Ovary (tissue), 9 donors: ENCODE measurements around the gene RHNO1. TPM values are rescaled to one million over a fixed set of nuclear protein-coding genes. Genes with fewer than 3 reads are reported as not detected.
A peak's percentile ranks its signal among the peaks of the same experiment; 100 is the strongest.

Experiments
- DNase-seq, 5 donors: peaks; one replicate each; pipeline ENCODE4 v3.0.0-alpha.2; 2019 to 2020
- H3K27ac ChIP-seq, 2 donors: fragments of 200-600 bp; one replicate each; pipeline versions ENCODE4 v1.5.1 to v1.8.0; 2019 to 2022
- H3K27me3 ChIP-seq: fragments of 200-600 bp; one replicate; pipeline ENCODE4 v1.8.0; 2022
- H3K36me3 ChIP-seq: fragments of 200-600 bp; sonication (generic); one replicate; pipeline ENCODE4 v1.5.1; 2019
- H3K4me1 ChIP-seq: one replicate; pipeline ENCODE4 v1.8.1; 2013; ENCODE audit warnings: mild to moderate bottlenecking, moderate library complexity; ENCODE audit not compliant: insufficient read depth
- H3K4me3 ChIP-seq: fragments of 200-600 bp; sonication (generic); one replicate; pipeline ENCODE4 v1.5.1; 2017
- H3K9me3 ChIP-seq, 2 donors: fragments of 200-600 bp in 1 of 2; sonication (generic) in 1 of 2; one replicate each; pipeline versions ENCODE4 v1.5.1 to v1.8.1; 2013 to 2019; ENCODE audit warnings: mild to moderate bottlenecking in 1 of 2, moderate library complexity in 1 of 2
- EP300 ChIP-seq: sonication (generic); formaldehyde crosslinking; IDR thresholded peaks from one replicate; pipeline ENCODE4 v1.6.1; 2017; ENCODE audit warnings: antibody characterized with exemption
- POLR2A ChIP-seq: fragments of 450-650 bp; IDR thresholded peaks from one replicate; pipeline ENCODE4 v1.6.1; 2017; ENCODE audit warnings: antibody characterized with exemption, mild to moderate bottlenecking, moderate library complexity
- WGBS, 3 donors: extraction: QIAGEN DNeasy Blood & Tissue Kit in 1 of 3; methylation state at CpG; one replicate each; pipeline versions ENCODE4 v1.1.5 to v1.1.7; 2013 to 2017; 5-methylcytosine and 5-hydroxymethylcytosine counted together
- intact Hi-C, 4 donors: fragments of 100-400 bp; cut with DNase I; formaldehyde crosslinking; loops; one replicate each; pipeline versions ENCODE4 v1.11.0 to v1.15.1; 2022 to 2023
- polyA plus RNA-seq, 2 donors: library from polyadenylated mRNA; stranded (reverse); fragments of 200-250 nt in 1 of 2; fragments of 350-450 nt in 1 of 2; fragmentation: Illumina TruSeq in 1 of 2; extraction: RNeasy Lipid Tissue Mini Kit (QIAGEN cat#74804) in 1 of 2; gene quantifications; one replicate each; pipeline ENCODE4 v1.2.3, GENCODE V29; 2013 to 2014
- total RNA-seq, 7 donors: library from RNA; depleted of rRNA in 2 of 7; stranded (reverse); fragments of >200 nt in 2 of 7; fragmentation: NEBNext Ultra II Directional in 3 of 7; extraction: Animal tissue kit (Norgen Biotek cat#: 25700) in 3 of 7; gene quantifications; one replicate each; pipeline versions ENCODE4 v1.1.0 to v1.2.4, GENCODE V29; 2016 to 2023
- TF ChIP-seq, protein P1 (sequence below), 3 donors: fragments of 450-650 bp in 2 of 3; fragments of 200-600 bp in 1 of 3; IDR thresholded peaks; one replicate each; pipeline versions ENCODE4 v1.5.1 to v1.8.0; 2016 to 2022; ENCODE audit warnings: antibody characterized with exemption in 3 of 3, mild to moderate bottlenecking in 1 of 3
- donor health status: DM: no; HTN: no; CAD: no; lungs with moderate emphysema.
- donor health status: DM: no; HTN: no; CAD: no.
- donor health status: Bipolar disorder and iron deficiency.
- donor health status: DM: yes; HTN: yes; CAD: no.
- donor health status: DM: no; HTN: no; CAD: no.
- donor health status: DM: yes; HTN: yes; CAD: no.

RHNO1 gene
- total and polyA plus RNA-seq, 9 donors, result 10.1 to 26.1 (median 18.7) TPM

- Histone ChIP-seq H3K9me3 (no peaks in the 10 kb centered on the region), H3K4me1 (peaks cover 13% of the 10 kb centered on the region), H3K27me3 (no peaks in the 10 kb centered on the region), H3K36me3 (no peaks in the 10 kb centered on the region), H3K27ac (peak within 1 kb of the TSS; percentile 82 to 98), H3K4me3 (peak within 1 kb of the TSS; percentile 97)
- peak; percentile 96 for TF ChIP-seq POLR2A
- no peak for TF ChIP-seq EP300
- TF ChIP-seq, protein P1, sequence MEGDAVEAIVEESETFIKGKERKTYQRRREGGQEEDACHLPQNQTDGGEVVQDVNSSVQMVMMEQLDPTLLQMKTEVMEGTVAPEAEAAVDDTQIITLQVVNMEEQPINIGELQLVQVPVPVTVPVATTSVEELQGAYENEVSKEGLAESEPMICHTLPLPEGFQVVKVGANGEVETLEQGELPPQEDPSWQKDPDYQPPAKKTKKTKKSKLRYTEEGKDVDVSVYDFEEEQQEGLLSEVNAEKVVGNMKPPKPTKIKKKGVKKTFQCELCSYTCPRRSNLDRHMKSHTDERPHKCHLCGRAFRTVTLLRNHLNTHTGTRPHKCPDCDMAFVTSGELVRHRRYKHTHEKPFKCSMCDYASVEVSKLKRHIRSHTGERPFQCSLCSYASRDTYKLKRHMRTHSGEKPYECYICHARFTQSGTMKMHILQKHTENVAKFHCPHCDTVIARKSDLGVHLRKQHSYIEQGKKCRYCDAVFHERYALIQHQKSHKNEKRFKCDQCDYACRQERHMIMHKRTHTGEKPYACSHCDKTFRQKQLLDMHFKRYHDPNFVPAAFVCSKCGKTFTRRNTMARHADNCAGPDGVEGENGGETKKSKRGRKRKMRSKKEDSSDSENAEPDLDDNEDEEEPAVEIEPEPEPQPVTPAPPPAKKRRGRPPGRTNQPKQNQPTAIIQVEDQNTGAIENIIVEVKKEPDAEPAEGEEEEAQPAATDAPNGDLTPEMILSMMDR (IDR thresholded peaks at IDR 0.05), result peak in 2 of 3 donors; percentile 30 to 32
- peak; percentile 99 to 100 (median 99) for DNase-seq
- WGBS, 3 donors, result 0 to 1% (median 0%) methylated on average over 66 to 83 of the region's 83 CpGs
- intact Hi-C loops, result no loop called here
Observed at GRCh38 chr12:2890388-2891239, 13.6 kb downstream of the RHNO1 start, which contains the start of gene TULP3. TSS of gene TULP3 (plus strand) at chr12:2890891. CDS start at chr12:2890948, 57 bp downstream.

DNA sequence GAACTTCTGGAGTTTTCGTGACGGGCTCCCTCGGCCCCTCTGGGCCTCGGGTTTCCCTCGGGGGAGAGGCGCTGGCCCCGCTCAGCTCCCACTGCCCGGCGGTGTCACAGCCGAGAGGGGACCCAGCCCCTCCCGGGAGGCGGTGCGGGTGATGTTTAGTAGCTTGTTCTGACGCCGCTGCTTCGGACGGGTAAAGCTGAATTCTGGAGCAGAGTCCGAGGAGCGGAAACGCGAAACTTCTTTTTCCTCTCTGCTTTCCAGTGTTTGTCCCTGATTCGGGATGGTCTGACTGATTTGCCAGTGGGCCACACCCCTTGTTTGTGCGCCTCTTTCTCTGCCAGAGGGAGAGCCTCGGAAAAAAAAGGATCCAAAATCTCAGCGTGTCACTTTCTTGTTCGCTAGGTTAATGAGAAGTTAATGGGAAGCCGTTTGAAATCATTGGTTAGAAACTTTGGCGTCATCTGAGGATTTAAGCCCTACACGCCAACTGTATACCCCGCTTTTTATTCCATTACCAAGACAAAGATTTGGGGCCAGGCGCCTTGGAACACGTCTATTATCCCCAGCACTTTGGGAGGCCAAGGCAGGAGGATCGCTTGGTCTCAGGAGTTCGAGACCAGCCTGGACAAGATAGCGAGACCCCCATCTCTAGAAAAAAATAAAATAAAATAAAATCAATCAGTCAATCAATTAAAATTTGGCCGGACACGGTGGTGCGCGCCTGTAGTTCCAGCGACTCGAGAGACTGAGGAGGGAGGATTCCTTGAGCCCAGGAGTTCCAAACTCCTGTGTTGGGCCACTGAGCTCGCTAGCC lies 14.4 kb downstream of the RHNO1 start:
- peak in 4 of 5 donors; percentile 38 to 73 (median 60) for DNase-seq
- 14 to 16% (median 15%) methylated on average over 42 of the region's 42 CpGs for whole genome bisulfite sequencing, 3 donors
- Histone ChIP-seq H3K36me3 (no peaks in the 10 kb centered on the region), H3K4me1 (peaks cover 13% of the 10 kb centered on the region), H3K4me3 (peak overlapping the region; percentile 97), H3K27me3 (no peaks in the 10 kb centered on the region), H3K27ac (peak overlapping the region; percentile 30 to 98), H3K9me3 (no peaks in the 10 kb centered on the region)
- intact Hi-C loops, result no loop called here
- TF ChIP-seq EP300, result no peak
- TF ChIP-seq, protein P1 (IDR thresholded peaks at IDR 0.05), result no peak
- no peak for TF ChIP-seq POLR2A

DNA sequence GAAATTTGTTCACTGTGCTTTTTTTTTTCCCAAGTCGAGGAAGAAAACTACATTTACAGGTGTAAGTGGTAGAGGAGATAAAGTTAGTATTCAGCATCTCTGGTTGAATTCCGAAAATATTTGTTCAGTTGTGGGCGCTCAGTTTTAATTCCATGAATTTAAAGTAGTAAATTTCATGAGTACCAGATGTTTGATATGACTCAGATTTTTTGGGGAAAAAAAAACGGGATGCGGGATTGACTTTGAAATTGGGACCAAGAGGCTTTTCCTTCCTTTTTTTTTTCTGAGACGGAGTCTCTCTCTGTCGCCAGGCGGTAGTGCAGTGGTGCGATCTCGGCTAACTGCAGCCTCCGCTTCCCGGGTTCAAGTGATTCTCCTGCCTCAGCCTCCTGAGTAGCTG lies 15.2 kb downstream of the RHNO1 start:
- Histone ChIP-seq H3K27me3 (no peaks in the 10 kb centered on the region), H3K4me1 (peaks cover 13% of the 10 kb centered on the region), H3K4me3 (peak overlapping the region; percentile 97), H3K9me3 (no peaks in the 10 kb centered on the region), H3K36me3 (no peaks in the 10 kb centered on the region), H3K27ac (no peak overlapping the region)
- WGBS, 3 donors, result 61 to 68% (median 66%) methylated on average over 12 of the region's 12 CpGs
- no peak for DNase-seq
- intact Hi-C loops, result no loop called here
- TF ChIP-seq, protein P1 (IDR thresholded peaks at IDR 0.05), result no peak
- TF ChIP-seq POLR2A, result no peak
- no peak for TF ChIP-seq EP300

DNA sequence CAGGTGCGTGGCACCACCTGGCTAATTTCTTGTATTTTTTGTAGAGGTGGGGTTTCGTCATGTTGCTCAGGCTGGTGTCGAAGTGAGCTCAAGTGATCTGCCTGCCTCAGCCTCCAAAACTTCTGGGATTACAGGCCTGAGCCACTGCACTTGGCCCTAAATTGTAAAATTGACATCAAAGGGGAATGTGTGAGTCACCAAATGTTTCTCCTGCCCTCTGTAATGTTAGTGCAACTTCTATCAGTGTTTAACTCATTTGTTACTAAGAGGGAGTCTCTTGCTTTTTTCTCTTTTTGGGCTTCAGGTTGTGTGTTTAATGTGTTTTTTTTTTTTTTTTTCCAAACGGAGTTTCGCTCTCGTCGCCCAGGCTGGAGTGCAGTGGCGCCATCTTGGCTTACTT lies 16.0 kb downstream of the RHNO1 start:
- TF ChIP-seq, protein P1 (IDR thresholded peaks at IDR 0.05), result no peak
- TF ChIP-seq EP300, result no peak
- no peak for TF ChIP-seq POLR2A
- H3K27ac ChIP-seq, result no peak overlapping the region
- intact Hi-C loops, result no loop called here
- WGBS, 3 donors, result 56 to 72% (median 67%) methylated on average over 8 of the region's 8 CpGs
- H3K4me3 ChIP-seq, result peak overlapping the region; percentile 97
- H3K36me3 ChIP-seq, result no peaks in the 10 kb centered on the region
- H3K27me3 ChIP-seq, result no peaks in the 10 kb centered on the region
- peaks cover 13% of the 10 kb centered on the region for H3K4me1 ChIP-seq
- DNase-seq, result peak in 3 of 5 donors; percentile 35 to 53 (median 38)
- H3K9me3 ChIP-seq, result no peaks in the 10 kb centered on the region
